SK-MEL-5 (cell line): ENCODE data around the gene DNM1L. TPM values are rescaled to one million over a fixed set of nuclear protein-coding genes. Genes with fewer than 3 reads are reported as not detected.
"Not testable (repeated sequence)": the region's sequence is repeated elsewhere in the genome, so short reads cannot be mapped to it uniquely, and the experiment has no call there.

Source experiments
- DNase-seq: peaks from one replicate; pipeline ENCODE4 v3.0.0-alpha.2; 2016; ENCODE audit warnings: low read depth, low spot score
- in situ Hi-C: cut with HindIII; loops from 2 replicates; pipeline ENCODE4 v1.10.0; 2016; ENCODE audit warnings: low sequenced_read_pairs, high pct_unique_total_duplicates, low pct_unique_long_range_greater_than_20kb
- total RNA-seq: library from RNA; depleted of rRNA; stranded (reverse); fragments of >200 nt; shearing (Covaris generic); gene quantifications from 2 replicates; pipeline ENCODE4 v1.2.3, GENCODE V29; 2014

The DNM1L gene
- total RNA-seq, 1 experiment from 2014 or later, result 63.4 TPM

DNA sequence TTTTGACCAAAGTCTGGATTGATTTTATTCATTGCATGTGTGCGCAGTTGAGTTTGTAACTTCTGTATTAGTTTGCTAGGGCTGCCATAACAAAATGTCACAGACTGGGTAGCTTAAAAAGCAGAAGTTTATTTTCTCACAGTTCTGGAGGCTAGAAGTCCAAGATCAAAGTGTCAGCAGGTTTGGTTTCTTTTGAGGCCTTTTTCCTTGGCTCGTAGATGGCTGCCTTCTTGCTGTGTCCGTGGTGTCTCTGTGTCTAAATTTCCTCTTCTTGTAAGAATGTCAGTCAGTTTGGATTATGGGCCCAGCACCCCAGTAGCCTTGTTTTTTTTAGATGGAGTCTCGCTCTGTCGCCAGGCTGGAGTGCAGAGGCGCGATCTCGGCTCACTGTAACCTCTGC lies 11.8 kb downstream of the DNM1L start:
- in situ Hi-C loops, result no loop called here
- no peak for DNase-seq

DNA sequence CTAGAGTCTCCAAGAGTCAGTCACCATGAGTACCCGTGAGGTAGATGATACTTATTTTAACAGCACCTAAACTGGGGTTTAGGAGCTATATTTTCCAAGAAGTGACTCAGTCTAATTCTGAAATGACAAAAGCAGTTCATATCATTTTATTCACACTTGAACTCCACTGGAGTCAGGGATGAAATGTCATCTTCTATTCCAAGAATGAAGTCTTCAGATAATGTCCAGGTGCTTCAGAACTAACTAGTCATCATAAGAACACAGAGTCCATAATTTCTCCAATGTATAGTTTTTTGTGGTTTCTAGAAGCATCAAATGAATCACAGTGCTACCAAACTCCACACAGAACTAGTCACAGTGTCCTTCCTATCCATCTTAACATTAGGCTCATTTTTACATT lies 13.3 kb downstream of the DNM1L start:
- in situ Hi-C loops, result no loop called here
- no peak for DNase-seq

DNA sequence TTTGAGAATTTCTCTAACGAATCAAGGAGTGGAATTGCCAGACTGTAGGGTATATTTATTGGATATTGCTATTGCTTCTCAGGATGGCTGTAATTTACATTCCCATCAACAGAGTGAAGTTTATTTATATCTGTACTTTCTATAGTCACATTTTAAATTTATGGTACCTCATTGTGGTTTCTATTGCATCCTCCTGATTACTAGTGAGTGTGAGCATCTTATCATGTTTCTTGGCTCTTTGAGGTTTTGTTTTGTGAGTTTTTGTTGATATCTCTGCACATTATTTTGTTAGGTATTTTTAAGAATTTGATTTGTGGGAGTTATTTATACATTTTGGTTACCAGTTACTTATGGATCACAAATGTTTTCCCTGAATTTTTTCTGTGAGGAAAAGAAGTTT lies 13.9 kb downstream of the DNM1L start:
- DNase-seq, result no peak
- in situ Hi-C loops, result no loop called here

DNA sequence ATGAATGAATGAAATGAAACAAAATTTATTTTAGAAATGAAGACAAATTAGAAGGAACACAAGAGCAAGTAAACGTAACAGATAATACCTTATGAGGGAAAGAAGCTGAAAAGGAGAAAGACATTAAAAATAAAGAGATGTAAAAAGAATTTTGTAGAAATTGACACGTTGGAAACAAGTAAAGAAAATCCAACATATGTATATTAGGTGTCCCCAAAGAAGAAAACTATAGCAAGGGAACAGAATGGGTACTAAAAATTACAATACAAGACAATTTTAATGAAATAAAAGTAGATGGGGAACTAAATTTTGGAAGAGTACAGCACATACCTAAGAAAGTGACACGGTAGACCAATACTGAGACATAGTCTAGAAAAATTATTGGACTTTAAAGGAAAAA lies 16.7 kb downstream of the DNM1L start:
- in situ Hi-C loops, result no loop called here
- no peak for DNase-seq

DNA sequence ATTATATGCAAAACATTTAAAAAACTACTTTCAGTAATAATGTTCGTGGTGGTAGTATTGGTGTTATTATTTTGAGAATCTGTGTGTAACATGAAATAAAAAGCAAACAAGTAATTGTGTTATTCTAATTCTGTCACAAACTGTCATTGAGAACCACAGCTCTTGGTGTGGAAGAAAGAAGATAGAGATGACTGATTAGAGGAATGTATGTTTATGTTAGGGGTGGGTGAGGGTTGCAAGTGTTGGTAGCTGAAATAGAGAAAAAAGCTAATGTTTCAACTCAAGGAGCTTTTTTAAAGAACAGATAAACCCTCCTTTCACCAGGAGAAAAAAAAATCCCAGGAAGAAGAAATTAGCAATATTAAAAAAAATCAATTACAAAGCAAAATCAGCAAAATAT lies 18.3 kb downstream of the DNM1L start:
- no peak for DNase-seq
- in situ Hi-C loops, result no loop called here

DNA sequence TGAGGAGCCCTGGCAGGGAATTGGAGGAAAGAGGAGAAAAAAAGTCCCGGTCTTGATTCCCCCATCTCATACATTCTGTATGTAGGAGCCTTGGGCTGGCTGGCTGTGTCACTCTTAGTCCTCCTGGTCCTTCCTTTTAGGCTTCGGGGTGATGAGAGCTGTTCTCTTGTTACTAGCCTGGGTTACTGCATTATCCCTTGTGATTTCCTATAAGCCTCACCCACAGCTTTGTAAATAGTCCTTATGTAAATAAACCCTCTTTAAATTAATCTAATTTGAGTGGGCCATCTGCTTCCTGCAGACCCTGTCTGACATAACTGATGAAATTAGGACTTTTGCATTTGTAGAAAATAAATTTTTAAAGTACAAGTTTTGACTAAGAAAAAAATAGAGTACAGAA lies 19.2 kb downstream of the DNM1L start:
- in situ Hi-C loops, result no loop called here
- peak; percentile 12 for DNase-seq

DNA sequence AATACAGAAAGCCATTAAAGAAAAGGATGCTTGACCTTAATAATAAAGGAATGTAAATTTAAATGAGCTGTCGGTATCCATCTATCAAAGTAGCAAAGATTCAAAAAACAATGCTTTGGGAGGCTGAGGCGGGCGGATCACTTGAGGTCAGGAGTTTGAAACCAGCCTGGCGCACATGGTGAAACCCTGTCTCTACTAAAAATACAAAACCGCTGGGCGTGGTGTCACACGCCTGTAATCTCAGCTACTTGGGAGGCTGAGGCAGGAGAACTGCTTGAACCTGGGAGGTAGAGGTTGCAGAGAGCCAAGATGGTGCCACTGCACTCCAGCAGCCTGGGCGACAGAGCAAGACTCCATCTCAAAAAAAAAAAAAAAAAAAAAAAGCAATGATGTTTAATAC lies 20.3 kb downstream of the DNM1L start:
- in situ Hi-C loops, DNase-seq: not testable (repeated sequence)

DNA sequence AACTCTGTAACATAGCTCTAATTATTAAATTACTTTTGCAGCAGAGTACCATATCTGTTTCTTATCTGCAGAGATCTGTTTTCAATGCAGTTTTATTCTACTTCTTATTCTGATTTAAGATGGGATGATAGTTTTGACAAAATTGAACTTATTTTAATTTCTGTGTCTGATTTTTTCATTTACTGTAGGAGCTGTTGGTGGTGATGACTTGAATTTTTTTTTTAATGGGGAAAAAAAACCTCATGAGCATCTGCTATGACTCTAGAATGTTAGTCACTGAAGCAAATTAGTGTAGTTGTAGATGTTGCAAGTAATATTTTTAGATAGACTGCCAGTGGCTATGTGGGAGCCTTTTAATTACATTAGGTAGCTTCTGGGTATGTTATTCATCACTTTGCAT lies 23.4 kb downstream of the DNM1L start:
- in situ Hi-C loops, result no loop called here
- DNase-seq, result no peak

DNA sequence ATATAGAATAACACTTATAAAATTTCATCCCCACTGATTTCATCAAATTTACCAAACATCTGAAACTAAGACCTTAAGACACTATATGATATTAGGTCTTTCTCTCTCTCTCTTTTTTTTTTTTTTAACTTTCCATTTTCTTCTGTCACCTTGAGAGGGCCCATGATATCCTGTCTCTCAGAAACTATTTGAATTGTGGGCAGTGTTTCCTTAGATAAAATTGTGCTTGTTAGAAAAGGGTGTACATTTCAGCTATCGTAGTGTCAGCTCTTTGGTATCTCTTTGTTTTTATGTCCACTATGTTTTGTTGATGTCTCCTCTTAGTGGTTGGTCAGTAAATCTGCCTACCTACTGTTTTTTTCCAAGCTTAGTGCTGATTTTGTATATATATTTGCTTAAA lies 23.8 kb downstream of the DNM1L start:
- DNase-seq, result no peak
- in situ Hi-C loops, result no loop called here

DNA sequence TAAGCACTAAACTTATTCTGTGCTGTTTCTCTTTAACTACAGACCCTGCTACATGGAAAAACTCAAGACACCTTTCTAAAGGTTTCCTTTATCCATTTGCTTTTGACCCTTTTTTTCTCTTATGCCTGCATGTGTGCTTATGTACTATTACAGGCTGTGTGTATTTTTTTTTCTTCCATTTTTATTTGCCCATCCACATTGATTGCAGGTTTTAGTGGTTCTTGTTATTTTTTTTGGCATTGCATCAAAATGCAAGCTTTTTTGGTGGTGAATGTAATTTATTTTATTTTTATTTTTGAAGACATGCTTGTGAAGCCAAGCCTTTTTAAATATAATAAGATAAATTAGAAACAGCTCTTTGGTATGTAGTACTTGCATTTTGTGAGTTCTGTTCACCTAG lies 26.7 kb downstream of the DNM1L start:
- in situ Hi-C loops, result no loop called here
- DNase-seq, result no peak

DNA sequence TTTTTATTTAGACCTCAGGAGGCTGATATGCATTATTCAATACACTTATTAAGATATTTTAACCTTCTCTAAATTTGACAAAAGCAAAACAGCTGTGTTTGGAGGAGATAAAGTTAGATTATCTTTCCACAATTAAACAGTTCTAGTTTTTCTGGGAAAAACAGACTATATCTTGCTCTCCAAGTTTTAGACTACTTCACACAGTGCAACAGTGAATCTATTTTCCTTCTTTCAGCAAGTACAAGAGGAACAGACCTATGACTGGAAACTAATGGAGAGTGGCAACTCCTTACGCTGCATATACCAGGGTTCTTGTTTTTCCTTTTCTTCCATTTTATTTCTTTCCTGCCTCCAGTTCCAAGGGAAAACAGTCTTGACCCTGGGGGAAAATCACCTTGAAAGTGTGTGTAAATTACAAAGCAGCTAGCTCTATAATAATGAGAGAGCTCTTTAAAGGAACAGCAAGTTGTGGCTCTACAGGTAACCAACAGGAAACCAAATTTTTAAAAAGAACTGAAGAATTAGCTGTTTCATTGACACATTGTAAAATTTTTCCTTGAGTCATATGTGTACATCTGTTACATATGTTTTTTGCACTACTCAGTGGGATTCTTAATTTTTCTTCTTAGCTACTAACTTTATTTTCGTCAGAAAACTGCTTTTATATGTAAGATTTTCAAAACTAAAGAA lies 27.4 kb downstream of the DNM1L start:
- in situ Hi-C loops, result no loop called here
- no peak for DNase-seq

DNA sequence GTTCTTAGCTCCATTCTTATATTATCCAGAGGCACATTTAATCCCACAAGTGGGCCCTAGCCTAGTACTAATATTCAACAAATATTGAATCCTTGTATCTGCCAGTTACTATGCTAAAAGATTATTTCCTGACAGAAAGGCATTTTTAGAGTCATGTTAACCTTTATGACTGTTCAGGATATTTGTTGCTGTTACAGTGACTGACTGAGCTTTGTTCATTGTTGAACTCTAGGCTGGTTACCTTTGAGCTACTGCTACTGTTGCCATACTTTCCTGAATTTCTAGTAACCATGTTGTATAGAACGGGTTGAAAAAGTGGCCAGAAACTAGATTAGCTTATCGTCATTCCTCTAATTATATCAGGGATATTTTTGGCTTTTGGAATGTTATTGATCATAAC lies 29.8 kb downstream of the DNM1L start:
- no peak for DNase-seq
- in situ Hi-C loops, result no loop called here

DNA sequence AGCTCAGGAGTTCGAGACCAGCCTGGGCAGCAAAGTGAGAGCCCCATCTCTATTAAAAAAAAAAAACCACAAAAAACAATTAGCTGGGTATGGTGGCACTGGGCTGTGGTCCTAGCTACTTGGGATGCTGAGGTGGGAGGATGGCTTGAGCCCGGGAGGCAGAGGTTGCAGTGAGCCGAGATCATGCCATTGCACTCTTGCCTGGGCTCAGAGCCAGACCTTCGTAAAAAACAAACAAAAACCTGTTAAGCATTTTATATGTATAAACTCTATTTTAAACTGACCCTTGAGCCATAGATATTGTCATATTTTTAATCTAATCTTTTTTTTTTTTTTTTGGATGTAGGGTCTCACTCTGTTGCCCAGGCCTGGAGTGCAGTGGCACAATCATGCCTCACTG lies 35.7 kb downstream of the DNM1L start:
- in situ Hi-C loops, result no loop called here
- DNase-seq, result no peak

DNA sequence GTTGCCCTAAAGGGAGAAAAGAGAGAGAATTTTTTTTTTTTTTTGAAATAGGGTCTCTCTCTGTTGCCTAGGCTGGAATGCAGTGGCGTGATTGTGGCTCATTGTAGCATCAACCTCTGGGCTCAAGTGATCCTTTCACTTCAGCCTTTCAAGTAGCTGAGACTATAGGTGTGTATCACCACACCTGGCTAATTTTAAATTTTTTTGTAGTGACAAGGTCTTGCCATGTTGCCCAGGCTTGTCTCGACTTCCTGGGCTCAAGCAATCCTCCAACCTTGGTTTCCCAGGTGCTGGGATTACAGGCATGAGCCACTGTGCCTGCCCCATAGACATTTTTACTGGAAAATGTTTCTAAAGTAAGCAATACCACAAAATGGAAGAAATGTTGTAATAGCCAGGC lies 39.8 kb downstream of the DNM1L start:
- DNase-seq, result no peak
- in situ Hi-C loops, result no loop called here

DNA sequence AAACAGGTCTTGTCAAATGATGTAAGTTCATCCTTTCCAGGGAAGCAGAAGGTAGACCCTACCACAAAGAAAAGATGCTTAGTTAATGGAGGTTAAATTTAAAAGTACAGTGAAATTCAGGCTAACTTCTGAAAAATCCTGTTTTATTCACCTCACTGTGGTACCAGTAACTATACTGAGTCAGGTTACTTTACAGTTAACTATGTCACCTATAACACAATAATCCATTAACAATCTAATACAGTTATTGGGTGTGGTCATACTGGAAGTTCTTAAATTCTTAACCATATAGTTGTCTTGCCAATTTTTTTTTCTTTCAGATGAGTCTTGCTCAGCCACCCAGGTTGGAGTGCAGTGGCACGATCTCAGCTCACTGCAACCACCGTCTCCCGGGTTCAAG lies 46.2 kb downstream of the DNM1L start:
- DNase-seq, in situ Hi-C loops: not testable (repeated sequence)

DNA sequence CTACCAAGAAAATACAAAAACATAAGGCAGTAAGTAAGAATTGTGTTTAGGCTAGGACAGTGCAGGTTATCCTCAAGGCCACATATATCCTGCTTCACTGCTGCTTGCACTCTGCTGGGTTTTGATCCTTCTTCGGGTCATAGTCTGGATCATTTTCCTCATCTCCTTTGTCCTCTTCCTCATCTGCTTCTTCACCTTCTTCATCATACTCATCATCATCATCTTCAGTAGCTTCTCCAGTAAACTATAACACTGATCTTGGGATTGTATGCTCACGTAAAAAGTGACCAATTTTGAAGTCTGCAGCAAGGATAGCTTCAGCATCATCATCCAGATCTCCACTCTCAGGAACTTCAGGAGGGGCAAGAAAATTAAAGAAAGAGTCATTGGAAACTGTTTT lies 47.2 kb downstream of the DNM1L start:
- DNase-seq, result no peak
- in situ Hi-C loops, result no loop called here

DNA sequence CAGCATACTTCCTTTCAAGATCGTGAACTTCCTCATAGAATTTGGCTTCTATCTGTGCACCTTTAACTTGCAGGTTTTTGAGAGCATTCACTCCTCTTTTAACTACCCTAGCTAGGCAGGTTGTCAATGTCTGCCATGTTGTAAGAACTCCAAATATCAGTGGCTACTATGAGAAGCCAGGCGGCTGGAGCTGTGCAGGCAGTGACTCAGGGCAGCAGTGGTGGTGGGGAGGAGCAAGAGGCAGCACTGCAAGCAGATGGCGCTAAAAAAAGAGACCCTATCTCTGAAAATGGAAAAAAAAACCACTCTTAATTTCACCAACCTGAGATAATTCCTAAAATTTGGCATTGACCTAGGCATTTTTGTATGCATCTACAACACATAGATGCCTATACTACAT lies 48.1 kb downstream of the DNM1L start:
- no peak for DNase-seq
- in situ Hi-C loops, result no loop called here

DNA sequence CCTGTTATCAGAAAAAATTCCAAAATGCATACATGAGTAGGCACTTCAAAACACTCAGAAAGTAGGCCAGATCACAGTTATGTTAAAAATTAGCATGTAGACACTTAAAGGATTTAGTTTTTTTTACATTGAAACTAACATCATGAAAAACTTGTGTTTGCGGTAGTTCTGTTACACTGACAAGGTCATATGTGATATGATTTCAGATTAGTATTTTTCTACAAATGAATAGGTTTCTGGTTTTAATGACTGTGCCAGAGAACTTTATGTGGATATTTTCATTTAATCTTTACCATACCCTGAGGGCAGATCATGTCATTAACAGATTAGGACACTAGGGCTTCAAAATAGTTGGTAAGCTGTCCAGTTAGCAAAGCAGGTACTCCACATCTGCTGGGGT lies 55.9 kb downstream of the DNM1L start:
- in situ Hi-C loops, result no loop called here
- DNase-seq, result no peak

DNA sequence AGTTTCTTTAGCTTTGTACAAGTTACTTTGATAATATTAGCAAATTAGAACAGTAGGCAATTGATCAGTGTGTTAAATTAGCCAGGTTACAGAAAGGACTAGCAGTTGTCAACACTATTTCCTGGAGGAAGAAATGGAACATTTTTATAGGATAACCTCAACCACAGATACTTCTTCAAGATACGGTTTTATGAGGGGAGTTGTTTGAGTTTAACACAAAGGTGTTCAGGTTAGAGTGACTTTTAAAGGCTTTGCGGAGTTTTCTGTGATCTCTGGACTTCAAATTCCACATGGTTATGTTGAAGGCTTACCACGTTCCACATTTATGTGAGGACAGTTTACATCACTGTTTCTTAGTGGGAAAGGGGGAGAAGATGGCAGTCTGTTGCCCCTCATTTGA lies 57.3 kb downstream of the DNM1L start:
- DNase-seq, result no peak
- in situ Hi-C loops, result no loop called here

DNA sequence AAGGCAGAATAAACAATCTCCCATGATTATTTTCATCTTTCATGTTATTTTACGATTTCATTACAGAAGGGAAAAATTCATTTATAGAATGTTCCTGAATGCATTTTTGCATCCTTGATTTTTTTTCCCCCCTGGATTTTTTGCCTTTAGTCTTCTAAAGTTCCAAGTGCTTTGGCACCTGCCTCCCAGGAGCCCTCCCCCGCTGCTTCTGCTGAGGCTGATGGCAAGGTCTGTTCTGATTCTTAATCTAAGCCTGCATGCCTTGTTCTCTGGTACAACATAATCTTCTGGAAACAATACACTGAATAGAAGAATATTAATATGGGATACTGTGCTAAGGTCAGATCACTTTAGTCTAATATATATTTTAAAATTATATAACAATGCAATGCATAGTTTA lies 58.6 kb downstream of the DNM1L start:
- in situ Hi-C loops, result no loop called here
- no peak for DNase-seq
